Activated CD8-positive, alpha-beta T cell treated with anti-CD3 and anti-CD28 coated beads for 36 hours (primary cell): ENCODE measurements around the gene SLC5A8. TPM values are rescaled to one million over a fixed set of nuclear protein-coding genes. Genes with fewer than 3 reads are reported as not detected.

Experiments
- ATAC-seq: fragments of 200-7000 bp; cut with Tn5 transposase; one replicate; pipeline ENCODE4 v1.10.0; 2021; ENCODE audit warnings: mild to moderate bottlenecking, moderate library complexity
- CTCF ChIA-PET: fragments of 350-600 bp; sonication (Branson Sonifier 250); formaldehyde crosslinking; loops from one replicate; lab custom pipeline; 2021; ENCODE audit warnings: antibody characterized with exemption; lab: Charles Lee
- POLR2A ChIA-PET: fragments of 350-600 bp; sonication (Branson Sonifier 250); formaldehyde crosslinking; loops from one replicate; lab custom pipeline; 2021; ENCODE audit warnings: antibody characterized with exemption; lab: Charles Lee
- DNase-seq: peaks from one replicate; pipeline ENCODE4 v3.0.0-alpha.2; 2020
- H3K27ac Mint-ChIP-seq: one replicate; pipeline ENCODE4 v1.8.0; 2021; ENCODE audit warnings: mild to moderate bottlenecking, mixed read lengths
- H3K27me3 Mint-ChIP-seq: one replicate; pipeline ENCODE4 v1.8.0; 2021; ENCODE audit warnings: mixed read lengths
- H3K36me3 Mint-ChIP-seq: one replicate; pipeline ENCODE4 v1.8.0; 2021; ENCODE audit warnings: low read depth, mixed read lengths
- H3K4me1 Mint-ChIP-seq: one replicate; pipeline ENCODE4 v1.8.0; 2021; ENCODE audit warnings: low read depth, mixed read lengths
- H3K4me3 Mint-ChIP-seq: one replicate; pipeline ENCODE4 v1.8.0; 2021; ENCODE audit warnings: mild to moderate bottlenecking, moderate library complexity, mixed read lengths
- H3K9me3 Mint-ChIP-seq: one replicate; pipeline ENCODE4 v1.8.0; 2021; ENCODE audit warnings: mixed read lengths
- intact Hi-C: fragments of 100-400 bp; cut with micrococcal nuclease; formaldehyde crosslinking; loops from one replicate; pipeline ENCODE4 v1.10.0; 2022
- total RNA-seq, 2 experiments: library from RNA; stranded (reverse); gene quantifications; one replicate each; pipeline ENCODE4 v1.2.3, GENCODE V29; 2021
- TF ChIP-seq, protein P1 (sequence below): fragments of 200-600 bp; IDR thresholded peaks from one replicate; pipeline ENCODE4 v1.8.0; 2022; ENCODE audit warnings: antibody characterized with exemption, mild to moderate bottlenecking

The SLC5A8 gene
- total RNA-seq, 2 experiments from 2014 or later, result not detected

DNA sequence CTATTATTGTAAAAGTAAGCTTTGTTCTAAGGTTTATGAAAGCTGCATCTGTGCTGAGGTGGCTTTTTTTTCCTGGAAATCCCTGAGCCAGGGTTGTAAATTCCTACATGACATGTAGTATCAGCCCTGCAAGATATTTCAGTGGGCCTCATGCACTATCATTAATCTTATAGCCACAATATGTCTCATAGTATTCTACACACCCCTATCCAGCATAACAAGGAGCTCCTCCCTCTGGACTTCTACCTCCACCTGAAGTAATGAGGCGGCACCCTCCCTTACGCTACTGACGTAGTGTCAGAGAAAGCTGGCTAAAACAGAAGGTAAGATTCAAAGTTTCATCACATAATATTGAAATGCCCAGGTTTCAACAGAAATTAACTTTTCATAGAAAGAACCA, 35.5 kb downstream of the SLC5A8 start:
- DNase-seq (no peak), ATAC-seq (no peak)
- Mint-ChIP-seq H3K27me3 (peaks cover 6% of the 10 kb centered on the region), H3K9me3 (peaks cover 1% of the 10 kb centered on the region), H3K4me3 (no peak overlapping the region), H3K4me1 (no peaks in the 10 kb centered on the region), H3K27ac (no peak overlapping the region), H3K36me3 (no peaks in the 10 kb centered on the region)
- ChIA-PET POLR2A (no interaction called here), CTCF (no interaction called here)
- TF ChIP-seq, protein P1, sequence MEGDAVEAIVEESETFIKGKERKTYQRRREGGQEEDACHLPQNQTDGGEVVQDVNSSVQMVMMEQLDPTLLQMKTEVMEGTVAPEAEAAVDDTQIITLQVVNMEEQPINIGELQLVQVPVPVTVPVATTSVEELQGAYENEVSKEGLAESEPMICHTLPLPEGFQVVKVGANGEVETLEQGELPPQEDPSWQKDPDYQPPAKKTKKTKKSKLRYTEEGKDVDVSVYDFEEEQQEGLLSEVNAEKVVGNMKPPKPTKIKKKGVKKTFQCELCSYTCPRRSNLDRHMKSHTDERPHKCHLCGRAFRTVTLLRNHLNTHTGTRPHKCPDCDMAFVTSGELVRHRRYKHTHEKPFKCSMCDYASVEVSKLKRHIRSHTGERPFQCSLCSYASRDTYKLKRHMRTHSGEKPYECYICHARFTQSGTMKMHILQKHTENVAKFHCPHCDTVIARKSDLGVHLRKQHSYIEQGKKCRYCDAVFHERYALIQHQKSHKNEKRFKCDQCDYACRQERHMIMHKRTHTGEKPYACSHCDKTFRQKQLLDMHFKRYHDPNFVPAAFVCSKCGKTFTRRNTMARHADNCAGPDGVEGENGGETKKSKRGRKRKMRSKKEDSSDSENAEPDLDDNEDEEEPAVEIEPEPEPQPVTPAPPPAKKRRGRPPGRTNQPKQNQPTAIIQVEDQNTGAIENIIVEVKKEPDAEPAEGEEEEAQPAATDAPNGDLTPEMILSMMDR, result no peak
- intact Hi-C loops, result no loop called here

- H3K4me3 Mint-ChIP-seq, result no peak overlapping the region
- no peak for ATAC-seq
- ChIA-PET CTCF (no interaction called here), POLR2A (no interaction called here)
- H3K27me3 Mint-ChIP-seq, result peaks cover 6% of the 10 kb centered on the region
- H3K27ac Mint-ChIP-seq, result no peak overlapping the region
- H3K36me3 Mint-ChIP-seq, result no peaks in the 10 kb centered on the region
- TF ChIP-seq, protein P1, result no peak
- H3K4me1 Mint-ChIP-seq, result no peaks in the 10 kb centered on the region
- DNase-seq, result no peak
- H3K9me3 Mint-ChIP-seq, result peaks cover 1% of the 10 kb centered on the region
- intact Hi-C loops, result no loop called here
Measured at GRCh38 chr12:101173197-101173749, 36.8 kb downstream of the SLC5A8 start.

DNA sequence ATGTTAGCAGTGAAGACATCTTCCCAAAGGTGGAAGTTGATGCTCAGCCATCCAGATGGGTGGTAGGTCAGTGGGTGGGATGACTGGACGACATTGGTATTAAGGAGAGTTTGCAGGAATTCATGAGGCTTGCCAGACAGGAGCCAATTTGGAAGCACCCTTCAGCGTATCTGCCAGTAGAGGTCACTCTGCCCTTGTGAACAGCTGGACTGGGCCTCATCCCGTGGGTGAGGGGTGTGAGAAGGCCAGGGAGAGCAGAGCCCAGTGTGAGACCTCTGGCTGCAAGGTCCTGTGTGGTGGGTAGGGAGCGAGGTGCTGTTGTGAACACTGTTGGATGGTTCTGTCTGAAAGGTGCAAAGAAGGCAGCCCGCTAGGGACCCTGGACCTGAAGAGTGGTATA, 37.7 kb downstream of the SLC5A8 start:
- H3K27me3 Mint-ChIP-seq, result peaks cover 6% of the 10 kb centered on the region
- intact Hi-C loops, result no loop called here
- DNase-seq (no peak), ATAC-seq (no peak)
- ChIA-PET POLR2A (no interaction called here), CTCF (no interaction called here)
- H3K4me3 Mint-ChIP-seq, result no peak overlapping the region
- no peaks in the 10 kb centered on the region for H3K36me3 Mint-ChIP-seq
- H3K9me3 Mint-ChIP-seq, result peaks cover 1% of the 10 kb centered on the region
- TF ChIP-seq, protein P1, result no peak
- no peak overlapping the region for H3K27ac Mint-ChIP-seq
- H3K4me1 Mint-ChIP-seq, result no peaks in the 10 kb centered on the region

DNA sequence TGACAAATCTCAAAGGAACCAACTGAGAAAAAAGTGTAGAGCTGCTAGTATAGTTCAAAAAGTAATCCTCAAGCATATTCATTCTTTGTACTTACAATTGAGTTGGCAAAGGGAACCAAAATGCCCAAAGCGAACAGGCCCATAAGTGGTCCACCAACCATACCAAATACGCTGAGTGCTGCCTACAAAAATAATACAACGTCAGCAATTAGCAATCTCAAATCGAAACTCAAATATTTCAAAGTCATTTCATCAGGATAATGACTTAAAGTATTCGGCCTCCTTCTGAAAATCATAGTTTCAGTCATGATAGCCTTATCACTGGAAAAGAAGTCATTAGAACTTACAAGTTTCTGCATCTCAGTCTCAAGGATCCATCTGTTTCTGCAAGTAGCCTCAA, 42.0 kb downstream of the SLC5A8 start:
- DNase-seq, result no peak
- Mint-ChIP-seq H3K4me1 (no peaks in the 10 kb centered on the region), H3K36me3 (no peaks in the 10 kb centered on the region), H3K4me3 (no peak overlapping the region), H3K9me3 (no peaks in the 10 kb centered on the region), H3K27ac (no peak overlapping the region), H3K27me3 (peaks cover 4% of the 10 kb centered on the region)
- ChIA-PET CTCF (no interaction called here), POLR2A (no interaction called here)
- intact Hi-C loops, result no loop called here
- ATAC-seq, result no peak
- TF ChIP-seq, protein P1, result no peak

DNA sequence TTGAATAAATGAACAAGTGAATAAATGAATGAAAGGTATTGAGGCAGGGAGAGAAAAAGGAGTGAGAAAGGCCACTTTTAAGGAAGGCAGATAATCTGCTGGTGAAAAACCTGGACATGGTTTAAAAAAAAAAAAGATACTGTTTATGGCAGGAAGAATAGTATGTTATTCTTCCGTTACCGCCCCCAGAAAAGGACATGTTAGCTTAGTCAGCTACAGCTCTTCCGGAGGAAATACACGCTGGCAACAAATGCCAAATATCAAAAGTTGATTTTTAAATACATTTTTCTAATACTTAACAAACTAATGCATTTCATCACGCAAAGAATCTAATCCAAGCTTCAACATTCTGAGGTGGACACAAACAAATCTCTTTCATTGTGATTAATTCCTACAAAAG, 43.2 kb downstream of the SLC5A8 start:
- ChIA-PET CTCF (no interaction called here), POLR2A (no interaction called here)
- no peaks in the 10 kb centered on the region for H3K4me1 Mint-ChIP-seq
- no peak for ATAC-seq
- TF ChIP-seq, protein P1, result no peak
- intact Hi-C loops, result no loop called here
- DNase-seq, result no peak
- H3K4me3 Mint-ChIP-seq, result no peak overlapping the region
- H3K36me3 Mint-ChIP-seq, result no peaks in the 10 kb centered on the region
- H3K27me3 Mint-ChIP-seq, result peaks cover 4% of the 10 kb centered on the region
- H3K27ac Mint-ChIP-seq, result no peak overlapping the region
- H3K9me3 Mint-ChIP-seq, result no peaks in the 10 kb centered on the region
